Middle frontal gyrus (tissue), 1 donor: ENCODE data around the gene XCL1.

Source experiments
- DNase-seq: peaks from one replicate; pipeline ENCODE4 v3.0.0-alpha.2; 2015; ENCODE audit warnings: low spot score; ENCODE audit errors: extremely low spot score

Gene XCL1

GRCh38 chr1:168605443-168605842 lies 29.0 kb downstream of the XCL1 start:
- no peak for DNase-seq

GRCh38 chr1:168606096-168606495 lies 29.7 kb downstream of the XCL1 start:
- no peak for DNase-seq

GRCh38 chr1:168607872-168608428 lies 31.5 kb downstream of the XCL1 start:
- DNase-seq: no peak

- DNase-seq: peak; percentile 44
Measured at GRCh38 chr1:168608796-168609715, 32.7 kb downstream of the XCL1 start.

- no peak for DNase-seq
Measured at GRCh38 chr1:168609741-168610510, 33.5 kb downstream of the XCL1 start.

- DNase-seq: no peak
Measured at GRCh38 chr1:168613038-168613451, 36.6 kb downstream of the XCL1 start.

- DNase-seq: no peak
Measured at GRCh38 chr1:168613691-168614231, 37.4 kb downstream of the XCL1 start.

- no peak for DNase-seq
Measured at GRCh38 chr1:168614235-168614634, 37.8 kb downstream of the XCL1 start.

GRCh38 chr1:168615965-168616364 lies 39.6 kb downstream of the XCL1 start:
- DNase-seq: no peak

- no peak for DNase-seq
Measured at GRCh38 chr1:168617974-168618750, 41.8 kb downstream of the XCL1 start.

GRCh38 chr1:168618886-168619285 lies 42.5 kb downstream of the XCL1 start:
- no peak for DNase-seq

- DNase-seq: no peak
Measured at GRCh38 chr1:168621356-168621755, 45.0 kb downstream of the XCL1 start.

GRCh38 chr1:168623003-168623828 lies 46.8 kb downstream of the XCL1 start:
- DNase-seq: no peak

GRCh38 chr1:168623831-168624230 lies 47.4 kb downstream of the XCL1 start:
- DNase-seq: no peak

- DNase-seq: no peak
Measured at GRCh38 chr1:168626326-168626725, 49.9 kb downstream of the XCL1 start.

- DNase-seq: no peak
Measured at GRCh38 chr1:168627370-168627769, 51.0 kb downstream of the XCL1 start.

- no peak for DNase-seq
Measured at GRCh38 chr1:168628807-168629206, 52.4 kb downstream of the XCL1 start.

- DNase-seq: no peak
Measured at GRCh38 chr1:168629466-168629865, 53.1 kb downstream of the XCL1 start.
